ENCODE data around the gene MAS1L.
"Not testable (repeated sequence)": the region's sequence is repeated elsewhere in the genome, so short reads cannot be mapped to it uniquely, and the experiment has no call there.

The MAS1L gene

GRCh38 chr6:29478740-29479139 is 9.0 kb downstream of the MAS1L start:
- DNase-seq, result no peak

- no peak for DNase-seq
Measured at GRCh38 chr6:29477923-29478450, 9.8 kb downstream of the MAS1L start.

DNA sequence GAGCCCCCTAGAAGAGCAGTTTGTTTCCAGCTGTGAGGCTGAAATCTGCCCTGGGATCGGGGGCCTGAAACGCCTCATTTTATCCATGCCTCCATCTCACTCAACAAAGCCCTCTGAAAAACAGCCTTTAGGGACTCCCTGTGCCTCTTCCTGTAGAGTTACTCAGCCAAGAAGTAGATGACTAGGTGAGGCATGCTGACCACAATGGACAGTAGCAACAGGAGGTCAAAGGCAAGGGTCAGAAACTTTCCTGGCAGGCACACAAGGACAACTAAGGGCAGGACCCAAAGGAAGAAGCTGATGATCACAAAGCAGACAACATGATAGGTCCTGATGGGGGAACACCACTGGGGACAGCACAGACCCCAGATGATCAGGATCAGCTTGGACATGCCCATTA is 12.8 kb downstream of the MAS1L start:
- no peak for DNase-seq

GRCh38 chr6:29466241-29466640 is 21.5 kb downstream of the MAS1L start:
- DNase-seq, result no peak

DNA sequence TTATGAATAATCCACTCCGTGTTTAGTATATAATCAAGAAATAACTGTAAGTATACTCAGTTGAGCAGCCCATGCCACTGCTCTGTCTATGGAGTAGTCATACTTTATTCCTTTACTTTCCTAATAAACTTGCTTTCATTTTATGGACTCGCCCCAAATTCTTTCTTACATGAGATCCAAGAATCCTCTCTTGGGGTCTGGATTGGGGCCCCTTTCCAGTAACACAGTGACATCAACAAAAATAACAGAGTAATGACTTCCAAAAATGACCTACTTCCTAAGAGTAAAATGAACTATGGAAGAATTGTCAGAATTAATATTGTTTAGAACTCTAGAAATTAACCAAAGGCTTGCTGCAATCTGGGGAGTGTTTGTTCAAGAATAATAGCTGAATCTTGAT is 22.0 kb downstream of the MAS1L start:
- DNase-seq, result no peak

- DNase-seq, result no peak
Measured at GRCh38 chr6:29465279-29465678, 22.5 kb downstream of the MAS1L start.

GRCh38 chr6:29462022-29462421 is 25.7 kb downstream of the MAS1L start:
- no peak for DNase-seq

DNA sequence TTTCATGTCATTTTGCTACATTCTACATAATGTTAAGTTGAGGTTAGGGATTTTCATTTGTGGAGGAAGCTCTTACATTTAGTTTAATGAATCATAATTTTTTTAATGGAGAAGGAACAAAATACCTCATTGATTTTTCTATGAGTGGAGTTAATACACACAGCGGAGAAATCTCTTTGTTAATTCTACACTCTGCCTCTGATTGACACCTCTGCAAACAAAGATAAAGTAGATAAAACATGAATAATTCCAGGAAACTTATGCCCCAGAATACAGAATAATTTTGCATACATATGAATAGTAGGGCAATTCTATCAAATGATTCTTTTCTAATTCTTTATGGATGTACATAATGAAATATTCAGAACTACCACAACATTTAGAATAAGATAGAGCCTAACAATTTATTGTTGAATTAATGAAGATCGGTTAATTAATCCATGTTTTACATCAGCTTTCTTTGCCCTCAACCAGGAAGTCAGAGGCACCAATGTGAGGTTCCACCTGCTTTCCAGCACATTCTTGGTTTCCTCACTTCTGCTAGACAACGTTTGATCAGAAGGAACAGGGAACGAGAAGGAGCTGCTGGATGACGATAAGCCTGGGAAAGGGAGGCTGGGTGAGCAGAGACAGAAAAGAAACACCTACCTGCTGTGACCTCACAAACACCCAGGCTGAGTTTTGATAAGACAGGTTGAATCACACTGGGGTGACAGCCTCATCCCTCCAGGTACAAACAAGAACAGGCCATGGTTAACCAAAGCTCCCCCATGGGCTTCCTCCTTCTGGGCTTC is 26.5 kb downstream of the MAS1L start:
- no peak for DNase-seq

DNA sequence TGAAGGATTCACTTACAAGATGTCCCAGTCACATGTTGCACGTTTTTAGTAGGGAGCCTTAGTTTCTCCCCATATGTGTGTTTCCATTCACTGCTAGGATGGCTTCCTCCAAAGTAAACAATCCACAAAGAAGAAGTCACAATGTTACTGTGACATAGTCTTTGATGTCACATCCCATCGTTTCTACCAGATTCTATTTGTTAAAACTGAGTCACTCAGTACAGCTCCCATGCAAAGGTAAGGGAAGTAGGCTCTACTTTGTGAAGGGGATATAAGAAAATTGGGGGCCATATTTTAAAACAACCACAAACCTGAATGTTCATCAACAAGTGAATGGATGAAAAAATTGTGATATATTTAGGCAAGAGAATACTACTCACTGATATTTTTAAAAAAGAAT is 30.8 kb downstream of the MAS1L start, which contains the start of the genes OR11A1 and OR2H1:
TSS of gene OR11A1 (minus strand) at position 101 of the 400 bp plus-strand sequence. CDS start 29,430 bp downstream, outside the sequence.
TSS of gene OR2H1 (plus strand) at position 185 of the 400 bp plus-strand sequence. CDS start 4,615 bp downstream, outside the sequence.
- no peak for DNase-seq

- DNase-seq, result peak; percentile 51
Measured at GRCh38 chr6:29451471-29452193, 36.1 kb downstream of the MAS1L start.

- DNase-seq, result no peak
Measured at GRCh38 chr6:29447670-29448069, 40.1 kb downstream of the MAS1L start.

DNA sequence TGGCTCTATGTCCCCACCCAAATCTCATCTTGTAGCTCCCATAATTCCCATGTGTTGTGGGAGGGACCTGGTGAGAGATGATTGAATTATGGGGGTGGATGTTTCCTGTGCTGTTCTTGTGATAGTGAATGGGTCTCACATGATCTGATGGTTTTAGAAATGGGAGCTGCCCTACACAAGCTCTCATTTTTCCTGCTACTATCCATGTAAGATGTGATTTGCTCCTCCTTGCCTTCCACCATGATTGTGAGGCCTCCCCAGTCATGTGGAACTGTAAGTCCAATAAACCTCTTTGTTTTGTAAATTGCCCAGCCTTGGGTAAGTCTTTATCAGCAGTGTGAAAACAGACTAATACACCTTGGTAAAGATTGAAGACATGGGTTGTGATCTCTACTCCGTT is 43.7 kb downstream of the MAS1L start:
- DNase-seq, result not testable (repeated sequence)

DNA sequence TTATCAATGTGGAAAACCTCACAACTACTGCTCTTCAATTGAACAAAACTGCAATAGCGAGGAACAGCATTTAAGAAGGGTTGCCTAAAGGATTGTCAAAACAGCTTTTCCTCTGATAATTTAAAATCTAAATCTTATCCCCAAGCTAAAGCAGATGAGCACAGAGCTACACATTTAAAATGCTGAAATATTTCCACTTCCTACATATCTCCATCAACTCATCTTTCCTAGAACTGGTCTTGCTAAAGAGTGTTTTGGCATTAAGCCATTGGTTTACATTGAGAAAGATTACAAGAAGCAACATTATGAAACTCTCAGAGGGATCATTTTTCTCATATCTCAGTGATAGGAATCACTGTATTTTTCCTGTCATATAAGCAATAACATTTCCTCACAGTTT is 45.0 kb downstream of the MAS1L start:
- peak; percentile 78 for DNase-seq

DNA sequence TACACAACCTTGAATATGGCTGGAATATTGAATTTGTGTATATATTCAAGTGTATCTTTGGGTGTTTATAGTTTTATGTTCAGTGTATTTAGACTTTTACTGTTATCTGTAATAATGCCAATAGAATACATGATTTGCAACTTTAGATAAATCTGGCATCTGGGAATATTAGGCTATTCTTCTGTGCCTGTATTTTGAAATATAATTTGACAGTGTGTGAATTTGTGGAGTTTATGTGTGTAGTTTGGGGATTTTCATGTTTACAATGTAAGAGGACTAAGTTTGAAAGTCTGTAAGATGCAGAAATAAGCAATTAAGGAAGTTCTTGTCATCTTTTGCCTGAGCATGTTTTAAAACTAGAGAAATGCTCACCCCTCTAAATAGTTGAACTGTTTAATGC is 48.8 kb downstream of the MAS1L start, which contains the start of gene OR10C1:
TSS of gene OR10C1 (plus strand) at position 301 of the 400 bp plus-strand sequence. CDS start 710 bp downstream, outside the sequence.
- no peak for DNase-seq

DNA sequence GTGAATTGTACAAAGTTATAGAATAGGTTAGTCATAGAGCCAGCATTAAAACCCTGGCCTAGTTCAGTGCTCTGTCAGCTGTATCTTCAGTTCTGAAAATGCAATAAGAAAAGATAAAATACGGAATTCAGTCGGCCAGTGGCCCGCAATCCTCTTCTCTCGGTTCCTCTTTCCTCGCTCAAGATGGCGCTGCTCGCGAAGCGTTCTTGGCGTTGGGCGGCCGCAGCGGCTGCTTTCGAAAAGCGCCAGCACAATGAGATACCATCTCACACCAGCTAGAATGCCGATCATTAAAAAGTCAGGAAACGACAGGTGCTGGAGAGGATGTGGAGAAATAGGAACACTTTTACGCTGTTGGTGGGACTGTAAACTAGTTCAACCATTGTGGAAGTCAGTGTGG is 51.0 kb downstream of the MAS1L start:
- peak; percentile 24 for DNase-seq

Data from hematopoietic multipotent progenitor cell treated with erythropoietin and hydrocortisone succinate and interleukin-3 and kit ligand, for 6 days (in vitro differentiated cells).